Renal cortex interstitium (tissue), 11 donors: ENCODE data around the gene SH3RF2. TPM values are rescaled to one million over a fixed set of nuclear protein-coding genes. Genes with fewer than 3 reads are reported as not detected.
"Not testable (repeated sequence)": the region's sequence is repeated elsewhere in the genome, so short reads cannot be mapped to it uniquely, and the experiment has no call there.

Source experiments
- DNase-seq, 11 donors: peaks; one replicate each; pipeline ENCODE4 v3.0.0-alpha.2; 2013; ENCODE audit warnings: low read depth in 9 of 11, low spot score in 4 of 11; ENCODE audit errors: extremely low read depth in 1 of 11
- polyA plus RNA-seq, 3 donors: library from polyadenylated mRNA; unstranded; fragments of 120-200 nt; gene quantifications; one replicate each; pipeline ENCODE4 v1.2.1, GENCODE V29; 2013; ENCODE audit not compliant: insufficient read length in 3 of 3

Gene SH3RF2
- polyA plus RNA-seq, 3 donors = 4.6 to 5.9 (median 5.2) TPM

DNA sequence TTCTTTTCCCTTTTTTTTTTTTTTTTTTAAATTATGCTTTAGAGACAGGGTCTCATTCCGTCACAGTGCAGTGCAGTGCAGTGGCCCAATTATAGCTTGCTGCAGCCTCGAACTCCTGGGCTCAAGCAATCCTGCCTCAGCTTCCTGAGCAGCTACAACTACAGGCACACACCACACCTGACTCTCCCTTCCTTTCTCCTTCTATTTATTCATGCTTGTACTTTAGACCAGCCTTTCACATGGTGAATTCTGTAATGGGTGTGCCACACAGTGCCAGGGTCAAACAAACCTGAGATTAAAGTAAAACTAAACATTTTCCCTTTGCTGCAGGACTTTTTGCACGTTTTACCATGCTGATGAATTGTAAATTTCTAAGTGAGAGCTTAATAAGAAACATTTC is 8.0 kb downstream of the SH3RF2 start:
- DNase-seq = no peak

DNA sequence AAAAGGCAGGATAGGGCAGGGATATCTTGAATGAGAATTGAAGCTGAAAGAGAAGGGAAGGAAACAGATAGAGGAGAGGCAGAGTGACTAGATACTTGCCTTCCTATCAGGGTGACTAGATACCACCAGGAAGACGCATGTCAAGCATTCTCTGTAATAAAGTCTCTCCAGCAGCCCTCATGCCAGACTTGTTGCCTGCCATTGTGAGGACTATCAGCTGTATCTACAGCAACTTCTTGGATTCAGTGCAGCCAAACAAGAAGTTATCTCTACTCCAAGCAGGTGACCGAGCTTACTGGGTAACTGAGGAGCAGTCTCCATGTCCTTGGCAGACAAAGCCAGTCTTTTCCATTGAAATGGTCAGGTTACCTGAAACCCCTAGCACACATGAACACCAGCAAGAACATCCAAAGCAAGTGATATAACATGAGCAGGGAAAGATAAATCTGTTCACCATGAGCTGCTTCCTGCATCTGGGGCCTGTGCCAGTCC is 9.3 kb downstream of the SH3RF2 start:
- no peak for DNase-seq

DNA sequence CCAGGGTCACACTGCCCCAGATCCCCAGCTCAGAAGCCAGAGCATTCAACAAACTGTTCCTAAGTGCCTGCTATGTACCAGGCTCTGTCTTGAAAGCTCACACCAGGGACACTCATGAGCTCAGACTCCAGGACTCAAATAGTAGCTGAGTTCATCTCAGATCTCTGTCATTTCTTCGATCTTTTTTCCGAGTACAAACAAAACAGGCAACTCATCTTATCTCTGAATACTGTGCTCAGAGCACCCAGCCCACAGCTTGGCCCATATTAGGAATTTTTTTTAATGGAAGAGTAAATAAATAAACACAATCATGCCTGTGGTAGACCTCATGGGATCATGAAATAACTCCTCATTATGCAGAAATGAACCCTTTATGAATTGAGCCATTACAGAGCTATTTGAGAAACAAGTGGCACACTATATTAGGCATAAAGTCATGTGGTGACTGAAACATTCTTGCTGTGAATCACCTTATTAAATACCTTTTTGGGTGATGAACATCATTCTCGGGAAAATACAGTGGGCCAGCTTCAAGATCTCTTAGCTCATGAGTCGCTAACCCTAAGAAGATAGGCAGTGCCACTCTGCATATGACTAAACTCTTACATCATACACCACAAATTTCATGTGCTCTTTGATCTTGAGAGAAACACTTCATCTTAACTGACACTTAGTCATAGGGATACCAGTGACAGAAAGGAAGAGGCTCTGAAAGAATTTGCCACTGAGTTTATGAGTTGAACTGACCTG is 9.9 kb downstream of the SH3RF2 start:
- no peak for DNase-seq

DNA sequence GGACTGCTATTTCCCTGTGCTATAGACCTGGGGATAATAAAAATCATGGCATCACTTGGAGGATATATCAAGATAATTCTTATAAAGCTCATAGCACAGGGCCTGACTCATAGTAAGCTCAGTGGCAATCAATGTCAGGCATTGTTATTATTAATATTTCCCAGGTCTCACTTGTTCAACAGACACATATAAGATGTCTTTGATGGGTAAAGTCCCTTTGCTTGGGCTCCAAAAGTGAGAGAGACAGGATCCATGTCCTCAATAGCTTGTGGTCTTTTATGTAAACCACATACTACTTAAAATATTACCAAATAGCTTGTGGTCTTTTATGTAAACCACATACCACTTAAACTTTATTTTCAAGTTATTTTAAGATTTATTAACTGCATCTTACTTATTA is 11.2 kb downstream of the SH3RF2 start:
- DNase-seq = no peak

DNA sequence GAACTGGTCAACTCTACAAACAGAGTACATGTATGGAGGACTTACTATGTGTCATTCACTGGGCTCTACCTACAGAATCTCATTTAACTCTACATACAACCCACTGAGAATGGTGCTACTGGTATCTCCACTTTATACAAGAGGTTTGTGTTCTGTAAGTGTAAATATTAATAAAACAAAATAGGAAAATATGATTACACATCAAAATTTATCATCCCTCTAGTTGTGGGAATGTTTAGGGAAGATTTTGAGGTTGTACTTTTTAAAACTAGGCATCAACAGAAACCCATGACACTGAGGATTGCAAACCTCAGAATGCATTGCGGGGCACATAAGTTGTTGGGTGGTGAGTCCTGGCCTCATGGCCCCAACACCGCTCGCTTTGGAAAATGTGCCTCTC is 11.7 kb downstream of the SH3RF2 start:
- DNase-seq = no peak

DNA sequence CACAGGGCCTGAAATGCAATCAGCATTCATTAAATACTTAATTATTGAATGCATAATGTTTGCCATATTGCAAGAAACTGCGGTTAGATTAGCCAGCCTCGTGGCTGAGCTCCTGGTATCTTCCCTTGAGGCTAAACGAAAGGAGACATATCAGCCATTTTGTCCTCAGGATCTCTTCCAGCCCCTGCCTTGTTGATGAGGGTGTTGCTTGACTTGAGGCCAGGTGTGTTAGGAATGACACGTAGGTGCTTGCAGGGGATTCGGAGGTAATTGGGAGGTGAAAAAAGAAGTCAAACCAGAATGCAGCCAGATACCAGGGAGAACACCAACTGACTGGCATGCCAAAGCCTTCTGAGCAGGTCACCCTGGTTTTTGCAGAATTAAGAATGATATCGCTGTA is 12.5 kb downstream of the SH3RF2 start:
- DNase-seq = no peak

DNA sequence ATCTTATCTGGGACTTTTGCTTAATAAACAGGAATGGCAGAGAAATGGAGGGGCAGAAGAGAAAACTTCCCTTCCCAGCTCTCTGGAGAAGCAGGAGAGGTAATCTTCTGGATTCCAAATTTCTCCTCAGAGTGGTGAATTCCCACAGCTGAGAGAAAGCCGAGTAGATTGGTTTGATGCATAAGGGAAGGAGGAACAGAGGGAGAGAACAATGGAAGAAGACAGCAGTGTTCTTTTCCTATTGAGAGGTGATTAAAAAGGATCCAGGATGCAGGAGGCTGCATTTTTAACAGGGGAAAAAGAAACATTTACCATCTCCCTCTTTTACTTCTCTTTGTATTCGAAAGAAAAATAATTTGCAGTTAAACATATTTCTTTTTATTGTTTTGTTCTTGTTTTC is 13.1 kb downstream of the SH3RF2 start:
- no peak for DNase-seq

DNA sequence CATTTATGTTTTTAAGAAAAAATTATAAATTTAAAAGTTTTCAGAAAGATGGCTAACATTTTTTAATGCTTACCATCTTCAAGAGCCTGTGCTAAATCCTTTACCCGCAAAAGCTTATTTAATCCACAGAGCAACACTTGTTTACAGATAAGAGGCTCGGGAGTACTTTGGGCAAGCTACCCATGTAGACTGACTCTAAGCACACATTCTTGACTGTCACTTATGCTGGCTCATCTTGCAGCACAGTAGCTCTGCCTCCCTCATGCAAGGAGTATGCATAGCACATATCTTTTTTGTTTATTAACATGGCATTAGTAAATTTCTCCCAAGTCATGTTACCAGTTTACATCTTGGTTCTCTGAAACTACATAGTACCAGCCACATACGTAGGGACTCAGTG is 14.7 kb downstream of the SH3RF2 start:
- no peak for DNase-seq

DNA sequence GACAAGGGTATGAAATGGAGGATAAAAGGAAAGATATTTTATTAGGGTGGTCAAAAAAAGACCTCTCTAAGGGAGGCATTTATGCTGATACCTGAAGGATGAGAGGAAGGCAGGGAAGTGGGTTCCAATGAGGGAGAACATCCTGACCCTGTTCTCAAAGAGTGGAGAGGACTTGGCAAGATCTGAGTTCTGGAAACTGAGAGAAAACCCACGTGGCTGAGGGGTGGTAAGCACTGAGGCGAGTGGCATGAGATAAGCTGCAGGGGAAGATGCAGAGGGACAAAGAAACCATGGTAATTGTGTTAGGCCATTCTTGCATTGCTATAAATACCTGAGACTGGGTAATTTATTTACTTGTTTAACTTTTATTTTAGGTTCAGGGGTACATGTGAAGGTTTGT is 16.8 kb downstream of the SH3RF2 start:
- no peak for DNase-seq

DNA sequence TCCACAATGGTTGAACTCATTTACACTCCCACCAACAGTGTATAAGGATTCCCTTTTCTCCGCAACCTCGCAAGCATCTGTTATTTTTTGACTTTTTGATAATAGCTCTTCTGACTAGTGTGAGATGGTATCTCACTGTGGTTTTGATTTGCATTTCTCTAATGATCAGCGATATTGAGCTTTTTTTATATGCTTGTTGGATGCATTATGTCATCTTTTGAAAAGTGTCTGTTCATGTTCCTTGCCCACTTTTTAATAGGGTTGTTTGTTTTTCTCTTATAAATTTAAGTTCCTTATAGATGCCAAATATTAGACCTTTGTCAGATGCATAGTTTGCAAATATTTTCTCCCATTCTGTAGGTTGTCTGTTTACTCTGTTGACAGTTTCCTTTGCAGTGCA is 17.8 kb downstream of the SH3RF2 start:
- DNase-seq = not testable (repeated sequence)

DNA sequence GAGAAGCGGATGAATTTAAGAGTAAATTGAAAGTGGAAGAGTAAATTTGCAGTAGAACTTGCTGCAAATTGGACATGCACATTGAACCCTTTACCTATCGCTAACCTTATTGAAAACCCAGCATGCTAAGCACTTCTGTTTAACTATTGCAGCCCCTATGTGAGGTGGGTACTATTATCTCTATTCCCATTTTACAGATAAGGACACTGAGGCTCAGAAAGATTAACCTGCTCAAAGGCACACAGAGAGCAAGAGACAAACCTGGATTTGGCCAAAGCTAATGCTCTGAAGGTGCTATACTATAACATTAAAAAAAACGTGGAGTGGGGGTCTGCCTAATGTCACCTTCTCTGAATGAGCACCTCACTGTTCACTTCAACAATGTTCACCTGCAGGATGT is 21.0 kb downstream of the SH3RF2 start:
- DNase-seq = no peak

DNA sequence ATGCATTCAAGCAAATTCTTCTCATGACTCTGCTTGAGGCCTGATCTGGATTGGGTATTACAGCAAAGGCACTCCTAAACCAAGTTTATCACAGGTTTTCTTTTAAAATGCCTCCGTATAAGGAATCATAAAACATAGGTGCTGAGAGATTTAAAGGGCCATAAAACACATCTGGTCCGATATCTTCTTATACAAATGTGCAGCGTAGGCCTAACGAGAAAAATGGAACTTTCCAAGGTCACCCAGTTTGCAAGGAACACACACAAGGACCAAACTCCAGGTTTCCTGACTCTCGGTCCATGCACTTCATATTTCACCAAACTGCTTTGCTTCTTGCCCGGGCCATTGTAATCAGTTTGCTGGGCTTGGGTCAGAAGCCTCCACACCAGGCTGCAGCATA is 22.1 kb downstream of the SH3RF2 start:
- DNase-seq = no peak

DNA sequence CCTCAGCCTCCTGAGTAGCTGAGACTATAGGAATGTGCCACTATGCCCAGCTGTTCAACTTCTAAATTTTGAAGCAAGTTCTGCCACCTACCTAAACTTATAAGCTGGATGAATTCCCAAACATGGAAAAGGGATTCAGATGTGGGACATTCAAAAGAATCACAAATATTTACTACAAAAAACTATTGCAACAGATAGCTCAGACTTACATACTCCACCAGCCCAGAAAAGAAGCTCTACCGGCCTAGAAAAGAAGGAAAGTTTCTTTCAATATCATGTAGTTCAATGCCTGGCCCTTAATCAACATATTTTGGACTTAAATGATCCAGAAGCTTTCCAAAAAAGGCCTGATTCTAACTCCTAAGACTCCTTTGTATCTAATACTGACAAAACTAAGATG is 23.8 kb downstream of the SH3RF2 start:
- no peak for DNase-seq

DNA sequence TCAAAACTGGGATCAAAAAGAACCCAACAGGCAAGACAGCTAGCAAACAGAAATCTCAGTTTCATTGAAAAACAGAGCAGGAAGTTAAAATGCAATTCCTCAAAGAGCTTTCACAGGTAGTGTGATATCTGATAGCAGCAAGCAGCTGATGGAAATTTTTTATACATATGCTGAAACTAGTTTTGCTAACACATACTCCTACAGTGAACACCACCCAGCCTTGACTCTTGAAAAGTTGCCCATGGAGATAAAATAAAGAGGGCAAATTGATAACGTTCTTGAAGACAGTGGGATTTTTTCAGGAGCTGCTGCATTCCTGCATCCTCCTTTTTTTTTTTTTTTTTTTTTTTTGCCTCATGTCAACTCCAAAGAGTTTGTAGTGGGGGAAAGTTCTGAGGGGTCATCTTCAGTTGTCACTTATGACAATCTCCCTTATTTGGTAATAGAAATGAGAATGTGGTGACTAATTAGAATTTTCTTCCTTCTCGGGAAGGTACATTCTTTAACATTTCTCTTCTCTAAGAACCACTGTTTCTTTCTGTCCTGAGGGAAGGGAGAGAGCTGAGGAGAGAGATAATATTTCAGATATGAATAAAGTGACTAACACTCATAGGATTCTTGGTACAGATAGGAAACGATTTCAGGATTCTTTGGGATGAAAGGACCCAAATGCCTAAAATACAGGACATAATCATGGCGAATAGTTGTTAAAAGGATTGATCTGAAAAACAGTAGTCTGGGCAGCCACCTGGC is 24.6 kb downstream of the SH3RF2 start:
- no peak for DNase-seq

DNA sequence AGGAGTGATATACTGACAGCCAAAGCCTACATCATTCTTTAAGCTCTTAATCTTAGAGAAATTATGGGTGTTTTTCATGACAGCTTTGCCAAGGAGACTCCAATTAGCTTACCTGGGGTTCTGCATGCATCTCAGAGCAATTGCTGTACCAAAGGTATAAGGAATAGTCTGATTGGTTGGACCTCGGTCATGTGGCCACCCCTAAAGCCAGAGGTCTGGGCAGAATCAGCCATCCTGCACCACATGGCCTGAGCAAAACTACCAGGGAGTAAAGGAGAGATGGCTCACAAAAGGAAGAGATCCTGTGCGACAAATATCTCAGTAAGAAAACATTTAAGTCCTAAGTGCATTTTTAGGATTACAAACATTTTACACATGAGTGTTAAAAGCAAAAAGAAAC is 25.6 kb downstream of the SH3RF2 start:
- no peak for DNase-seq

DNA sequence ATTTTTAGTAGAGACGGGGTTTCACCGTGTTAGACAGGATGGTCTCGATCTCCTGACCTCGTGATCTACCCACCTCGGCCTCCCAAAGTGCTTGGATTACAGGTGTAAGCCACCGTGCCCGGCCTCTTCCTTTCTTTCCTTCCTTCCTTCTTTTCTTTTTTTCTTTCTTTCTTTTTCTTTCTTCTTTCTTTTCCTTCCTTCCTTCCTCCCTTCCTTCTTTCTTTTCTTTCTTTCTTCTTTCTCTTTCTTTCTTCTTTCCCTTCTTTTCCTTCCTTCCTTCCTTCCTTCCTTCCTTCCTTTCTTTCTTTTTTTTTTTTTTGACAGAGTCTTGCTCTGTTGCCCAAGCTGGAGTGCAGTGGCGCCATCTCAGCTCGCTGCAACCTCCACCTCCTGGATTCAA is 27.6 kb downstream of the SH3RF2 start:
- DNase-seq = not testable (repeated sequence)

DNA sequence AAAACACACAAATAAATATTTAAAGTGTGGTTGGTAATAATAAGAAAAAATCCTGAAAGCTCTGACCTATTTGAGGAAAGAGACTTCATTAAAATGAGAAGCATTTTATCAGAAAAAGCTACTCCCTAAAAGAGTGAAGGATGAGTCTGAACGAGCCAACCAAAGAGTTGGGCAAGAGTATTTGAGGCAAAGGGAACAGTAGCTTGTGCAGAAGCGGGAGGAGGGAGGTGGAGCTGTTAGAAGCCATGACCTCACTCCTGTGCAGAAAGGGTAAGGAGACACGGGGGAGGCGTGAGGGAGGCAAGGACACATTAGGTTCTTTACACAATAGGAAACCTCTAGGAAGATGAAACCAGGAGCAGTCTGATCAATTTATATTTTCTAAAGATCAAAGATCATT is 29.4 kb downstream of the SH3RF2 start:
- DNase-seq = no peak

DNA sequence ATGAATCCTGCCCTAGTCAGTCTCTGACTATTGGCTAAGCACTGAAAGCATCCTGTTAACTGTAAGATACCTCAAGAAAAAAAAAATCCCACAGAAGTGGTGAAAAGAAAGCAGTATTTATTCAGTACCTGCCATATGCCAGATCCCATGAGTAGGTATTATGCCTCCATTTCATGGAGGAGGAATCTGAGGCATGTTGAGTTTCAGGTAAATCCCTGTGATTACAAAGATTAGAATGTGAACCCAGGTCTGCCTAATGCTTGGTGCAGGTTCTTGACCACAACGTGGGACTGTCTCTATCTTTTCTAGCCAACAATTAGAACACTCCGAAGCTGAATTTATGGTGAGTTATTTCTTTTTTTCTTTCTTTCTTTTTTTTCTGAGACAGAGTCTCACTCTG is 30.9 kb downstream of the SH3RF2 start:
- no peak for DNase-seq

DNA sequence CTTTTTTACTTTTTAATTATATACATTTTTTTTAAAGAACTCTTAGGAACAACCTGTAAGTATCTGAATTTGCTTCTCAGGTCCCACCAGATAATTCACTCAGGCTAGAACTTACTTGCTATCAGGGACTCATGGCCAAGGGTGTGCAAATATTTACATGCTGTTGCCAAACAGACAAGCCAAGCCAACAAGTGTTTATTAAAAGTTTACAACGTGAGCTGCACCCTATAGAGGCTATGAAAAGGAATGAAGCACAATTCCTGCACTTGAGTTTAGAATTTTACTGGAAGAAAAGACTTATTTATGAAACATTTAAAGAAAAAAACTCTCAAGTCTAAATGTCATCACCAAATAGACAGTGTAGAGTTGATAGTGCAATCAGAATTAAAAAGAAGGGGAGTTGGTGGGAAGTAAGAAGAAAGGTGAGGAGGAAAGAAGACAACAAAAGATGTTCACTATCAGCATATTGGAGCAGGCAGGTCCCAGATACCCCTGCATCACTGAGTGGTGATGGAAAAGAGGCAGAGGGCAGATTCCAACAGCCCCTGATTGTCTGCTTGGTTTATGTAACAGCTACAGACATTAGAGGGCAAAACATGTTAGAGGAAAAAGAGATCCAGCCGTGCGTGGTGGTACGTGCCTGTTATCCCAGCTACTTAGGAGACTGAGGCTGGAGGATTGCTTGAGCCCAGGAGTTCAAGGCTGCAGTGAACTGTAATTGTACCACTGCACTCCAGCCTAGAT is 32.8 kb downstream of the SH3RF2 start:
- DNase-seq = no peak

DNA sequence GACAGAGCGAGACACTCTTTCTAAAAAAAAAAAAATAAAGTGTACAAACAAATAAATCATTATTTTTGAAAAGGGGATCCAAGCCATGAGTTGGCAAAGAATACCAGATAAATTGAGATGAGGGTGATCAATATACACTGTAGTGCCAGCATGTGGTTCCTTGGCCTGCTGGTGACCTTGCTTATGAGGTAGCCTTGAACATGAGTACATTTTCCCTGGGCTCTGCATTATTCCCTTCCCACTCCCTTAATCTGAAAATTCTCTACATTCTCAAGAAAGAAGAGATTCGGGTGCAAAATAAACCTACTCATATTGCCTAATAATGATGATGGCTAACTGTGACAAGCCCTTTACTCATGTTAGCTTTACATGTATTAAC is 33.3 kb downstream of the SH3RF2 start:
- DNase-seq = no peak
